Progenitor cell of endocrine pancreas (in vitro differentiated cells): ENCODE results near the gene NT5DC1. TPM values are rescaled to one million over a fixed set of nuclear protein-coding genes. Genes with fewer than 3 reads are reported as not detected.
"Not testable (repeated sequence)": the region's sequence is repeated elsewhere in the genome, so short reads cannot be mapped to it uniquely, and the experiment has no call there.

ENCODE experiments used
- DNase-seq: peaks from one replicate; pipeline ENCODE4 v3.0.0; 2021; ENCODE audit warnings: low spot score; ENCODE audit not compliant: unreplicated experiment
- H3K27ac Mint-ChIP-seq: 2 replicates; pipeline ENCODE4 v1.8.0; 2021; ENCODE audit warnings: mild to moderate bottlenecking, moderate library complexity, mixed read lengths
- H3K27me3 Mint-ChIP-seq: 2 replicates; pipeline ENCODE4 v1.8.0; 2021; ENCODE audit warnings: mixed read lengths
- H3K36me3 Mint-ChIP-seq: 2 replicates; pipeline ENCODE4 v1.8.0; 2022; ENCODE audit warnings: mixed read lengths; ENCODE audit not compliant: insufficient read depth
- H3K4me1 Mint-ChIP-seq: 2 replicates; pipeline ENCODE4 v1.8.0; 2021; ENCODE audit warnings: low read depth, mixed read lengths
- H3K4me3 Mint-ChIP-seq: 2 replicates; pipeline ENCODE4 v1.8.0; 2021; ENCODE audit warnings: low read depth, mild to moderate bottlenecking, moderate library complexity, mixed read lengths
- H3K9me3 Mint-ChIP-seq: 2 replicates; pipeline ENCODE4 v1.8.0; 2021; ENCODE audit warnings: low read depth, mixed read lengths
- CTCF ChIP-seq: fragments of 200-600 bp; sonication (generic); IDR thresholded peaks from one replicate; pipeline ENCODE4 v1.5.0; 2021; ENCODE audit warnings: antibody characterized with exemption, mild to moderate bottlenecking; ENCODE audit not compliant: unreplicated experiment
- total RNA-seq: library from RNA; stranded (reverse); gene quantifications from 2 replicates; pipeline ENCODE4 v1.2.1, GENCODE V29; 2021

The NT5DC1 gene
- total RNA-seq, 1 donor from 2014 or later: 54.9 TPM

GRCh38 chr6:116279232-116280160, 178.8 kb downstream of the NT5DC1 start, which contains the start of gene TSPYL1:
TSS of gene TSPYL1 (minus strand) at chr6:116279930. CDS start at chr6:116279830, 100 bp downstream.
- Mint-ChIP-seq H3K27me3 (no peaks in the 10 kb centered on the region), H3K9me3 (no peaks in the 10 kb centered on the region), H3K4me3 (peak within 1 kb of the TSS; percentile 99), H3K36me3 (peaks cover 25% of the 10 kb centered on the region), H3K4me1 (peaks cover 42% of the 10 kb centered on the region), H3K27ac (peak within 1 kb of the TSS; percentile 100)
- no peak for TF ChIP-seq CTCF
- peak; percentile 87 for DNase-seq

- TF ChIP-seq CTCF: no peak
- DNase-seq: no peak
- Mint-ChIP-seq H3K4me1 (peaks cover 39% of the 10 kb centered on the region), H3K27ac (peak overlapping the region; percentile 100), H3K9me3 (no peaks in the 10 kb centered on the region), H3K4me3 (peak overlapping the region; percentile 99), H3K36me3 (peaks cover 21% of the 10 kb centered on the region), H3K27me3 (no peaks in the 10 kb centered on the region)
Observed at GRCh38 chr6:116280161-116280932, 179.7 kb downstream of the NT5DC1 start.

GRCh38 chr6:116280933-116281316, 180.3 kb downstream of the NT5DC1 start:
- DNase-seq: no peak
- Mint-ChIP-seq H3K27me3 (no peaks in the 10 kb centered on the region), H3K27ac (peak overlapping the region; percentile 100), H3K4me3 (peak overlapping the region; percentile 99), H3K36me3 (peaks cover 18% of the 10 kb centered on the region), H3K9me3 (no peaks in the 10 kb centered on the region), H3K4me1 (peaks cover 36% of the 10 kb centered on the region)
- no peak for TF ChIP-seq CTCF

- Mint-ChIP-seq H3K36me3 (peaks cover 9% of the 10 kb centered on the region), H3K27ac (no peak overlapping the region), H3K27me3 (no peaks in the 10 kb centered on the region), H3K9me3 (no peaks in the 10 kb centered on the region), H3K4me1 (peaks cover 22% of the 10 kb centered on the region), H3K4me3 (no peak overlapping the region)
- no peak for TF ChIP-seq CTCF
- no peak for DNase-seq
Observed at GRCh38 chr6:116282698-116283097, 182.0 kb downstream of the NT5DC1 start.

- Mint-ChIP-seq H3K27me3 (no peaks in the 10 kb centered on the region), H3K4me1 (peaks cover 18% of the 10 kb centered on the region), H3K4me3 (no peak overlapping the region), H3K36me3 (peaks cover 5% of the 10 kb centered on the region), H3K9me3 (no peaks in the 10 kb centered on the region), H3K27ac (no peak overlapping the region)
- no peak for TF ChIP-seq CTCF
- no peak for DNase-seq
Observed at GRCh38 chr6:116283191-116283590, 182.5 kb downstream of the NT5DC1 start.

GRCh38 chr6:116284984-116285383, 184.3 kb downstream of the NT5DC1 start:
- not testable (repeated sequence) for H3K36me3 Mint-ChIP-seq, H3K4me1 Mint-ChIP-seq, H3K27me3 Mint-ChIP-seq, H3K4me3 Mint-ChIP-seq, H3K27ac Mint-ChIP-seq, H3K9me3 Mint-ChIP-seq, DNase-seq
